Neural cell (in vitro differentiated cells): Measurements from ENCODE around the gene CASP10. TPM values are rescaled to one million over a fixed set of nuclear protein-coding genes. Genes with fewer than 3 reads are reported as not detected.

Source experiments
- H2AFZ ChIP-seq: fragments of 200-600, 300-800 bp; sonication (generic), shearing (Covaris generic); 2 replicates; pipeline ENCODE4 v1.6.0; 2014; ENCODE audit warnings: low read depth, mild to moderate bottlenecking, antibody characterized with exemption, low read length, moderate library complexity
- H3F3A ChIP-seq: fragments of 200-600 bp; shearing (Covaris generic); 2 replicates; pipeline ENCODE4 v1.6.1; 2016; ENCODE audit warnings: mild to moderate bottlenecking, moderate library complexity, mixed read lengths, antibody characterized with exemption, low read length; ENCODE audit not compliant: insufficient read depth, poor library complexity, severe bottlenecking
- H3K27ac ChIP-seq: fragments of 200-600, 300-800 bp; sonication (generic), shearing (Covaris generic); 2 replicates; pipeline ENCODE4 v1.5.1; 2014; ENCODE audit warnings: mild to moderate bottlenecking, low read length, moderate library complexity
- H3K27me3 ChIP-seq: fragments of 300-800, 200-600 bp; sonication (generic), shearing (Covaris generic); 2 replicates; pipeline ENCODE4 v1.6.0; 2014; ENCODE audit warnings: mild to moderate bottlenecking, low read depth, low read length, moderate library complexity; ENCODE audit not compliant: insufficient read depth
- H3K36me3 ChIP-seq: fragments of 300-800, 200-600 bp; sonication (generic), shearing (Covaris generic); 2 replicates; pipeline ENCODE4 v1.5.1; 2014; ENCODE audit warnings: mild to moderate bottlenecking, antibody characterized with exemption, low read length, moderate library complexity; ENCODE audit not compliant: insufficient read depth
- H3K4me2 ChIP-seq: fragments of 300-800, 200-600 bp; sonication (generic), shearing (Covaris generic); 2 replicates; pipeline ENCODE4 v1.6.0; 2014; ENCODE audit warnings: mild to moderate bottlenecking, low read length
- H3K4me3 ChIP-seq: fragments of 300-800, 200-600 bp; sonication (generic), shearing (Covaris generic); 2 replicates; pipeline ENCODE4 v1.5.1; 2014; ENCODE audit warnings: mild to moderate bottlenecking, low read length, moderate library complexity
- H3K79me2 ChIP-seq: fragments of 200-600 bp; shearing (Covaris generic); replicated peaks from 2 replicates; pipeline ENCODE4 v1.6.0; 2014; ENCODE audit warnings: mild to moderate bottlenecking, low read length, moderate library complexity; ENCODE audit not compliant: insufficient read depth
- H3K9ac ChIP-seq: fragments of 300-800, 200-600 bp; sonication (generic), shearing (Covaris generic); 2 replicates; pipeline ENCODE4 v1.6.1; 2016; ENCODE audit warnings: mild to moderate bottlenecking, low read length, mixed read lengths
- H3K9me2 ChIP-seq: fragments of 200-600 bp; shearing (Covaris generic); 2 replicates; pipeline ENCODE4 v1.6.1; 2016; ENCODE audit warnings: mild to moderate bottlenecking, low read length, mixed read lengths; ENCODE audit not compliant: insufficient read depth
- H3K9me3 ChIP-seq: fragments of 200-600, 300-800 bp; sonication (generic), shearing (Covaris generic); 2 replicates; pipeline ENCODE4 v1.6.1; 2016; ENCODE audit warnings: mild to moderate bottlenecking, mixed run types, low read length, moderate library complexity, mixed read lengths
- H4K20me1 ChIP-seq: fragments of 200-600 bp; shearing (Covaris generic); 2 replicates; pipeline ENCODE4 v1.6.1; 2016; ENCODE audit warnings: mild to moderate bottlenecking, mixed run types; ENCODE audit not compliant: insufficient read depth
- EP300 ChIP-seq: fragments of 450-650 bp; conservative IDR thresholded peaks from 2 replicates; pipeline ENCODE4 v1.6.1; 2014; ENCODE audit warnings: antibody characterized with exemption, mild to moderate bottlenecking, moderate library complexity; ENCODE audit not compliant: poor library complexity, severe bottlenecking
- EZH2 ChIP-seq: fragments of 200-600, 300-800 bp; shearing (Covaris generic), sonication (generic); IDR thresholded peaks from 2 replicates; pipeline ENCODE4 v1.6.1; 2014; ENCODE audit warnings: antibody characterized with exemption, low read length, borderline replicate concordance, mild to moderate bottlenecking; ENCODE audit not compliant: insufficient read depth, poor library complexity, severe bottlenecking
- MXI1 ChIP-seq: fragments of 450-650 bp; conservative IDR thresholded peaks from 2 replicates; pipeline ENCODE4 v1.6.1; 2014; ENCODE audit warnings: antibody characterized with exemption, mild to moderate bottlenecking; ENCODE audit not compliant: poor library complexity, severe bottlenecking
- POLR2AphosphoS5 ChIP-seq: IDR thresholded peaks from 2 replicates; pipeline ENCODE4 v1.6.1; 2012
- RAD21 ChIP-seq: fragments of 450-650 bp; conservative IDR thresholded peaks from 2 replicates; pipeline ENCODE4 v1.6.1; 2014; ENCODE audit warnings: antibody characterized with exemption, mild to moderate bottlenecking, moderate library complexity
- REST ChIP-seq: IDR thresholded peaks from 2 replicates; pipeline ENCODE4 v1.6.1; 2012; ENCODE audit warnings: borderline replicate concordance
- SMC3 ChIP-seq: fragments of 450-650 bp; conservative IDR thresholded peaks from 2 replicates; pipeline ENCODE4 v1.6.1; 2014; ENCODE audit warnings: antibody characterized with exemption, mild to moderate bottlenecking, moderate library complexity; ENCODE audit not compliant: poor library complexity
- TAF1 ChIP-seq: IDR thresholded peaks from 2 replicates; pipeline ENCODE4 v1.6.1; 2012; ENCODE audit warnings: low read depth
- polyA plus RNA-seq: library from polyadenylated mRNA; depleted of rRNA; stranded (reverse); fragments of >200 nt; gene quantifications from 2 replicates; pipeline ENCODE4 v1.2.3, GENCODE V29; 2014
- TF ChIP-seq, protein P1 (sequence below): fragments of 450-650 bp; IDR thresholded peaks from 2 replicates; pipeline ENCODE4 v1.5.1; 2014; ENCODE audit warnings: antibody characterized with exemption, mild to moderate bottlenecking, moderate library complexity; ENCODE audit not compliant: poor library complexity, severe bottlenecking

Gene CASP10
- polyA plus RNA-seq, 1 donor from 2014 or later: not detected

- Histone ChIP-seq H3K79me2 (no peaks in the 10 kb centered on the region), H3K4me2 (no peak overlapping the region), H3K9me2 (no peaks in the 10 kb centered on the region), H3F3A (no peaks in the 10 kb centered on the region), H3K9ac (no peak overlapping the region), H3K27ac (no peak overlapping the region), H2AFZ (no peak overlapping the region), H4K20me1 (no peaks in the 10 kb centered on the region), H3K36me3 (no peaks in the 10 kb centered on the region), H3K27me3 (no peaks in the 10 kb centered on the region), H3K4me3 (no peak overlapping the region), H3K9me3 (no peaks in the 10 kb centered on the region)
- no peak for TF ChIP-seq POLR2AphosphoS5
- TF ChIP-seq SMC3: no peak
- no peak for TF ChIP-seq RAD21
- TF ChIP-seq, protein P1, sequence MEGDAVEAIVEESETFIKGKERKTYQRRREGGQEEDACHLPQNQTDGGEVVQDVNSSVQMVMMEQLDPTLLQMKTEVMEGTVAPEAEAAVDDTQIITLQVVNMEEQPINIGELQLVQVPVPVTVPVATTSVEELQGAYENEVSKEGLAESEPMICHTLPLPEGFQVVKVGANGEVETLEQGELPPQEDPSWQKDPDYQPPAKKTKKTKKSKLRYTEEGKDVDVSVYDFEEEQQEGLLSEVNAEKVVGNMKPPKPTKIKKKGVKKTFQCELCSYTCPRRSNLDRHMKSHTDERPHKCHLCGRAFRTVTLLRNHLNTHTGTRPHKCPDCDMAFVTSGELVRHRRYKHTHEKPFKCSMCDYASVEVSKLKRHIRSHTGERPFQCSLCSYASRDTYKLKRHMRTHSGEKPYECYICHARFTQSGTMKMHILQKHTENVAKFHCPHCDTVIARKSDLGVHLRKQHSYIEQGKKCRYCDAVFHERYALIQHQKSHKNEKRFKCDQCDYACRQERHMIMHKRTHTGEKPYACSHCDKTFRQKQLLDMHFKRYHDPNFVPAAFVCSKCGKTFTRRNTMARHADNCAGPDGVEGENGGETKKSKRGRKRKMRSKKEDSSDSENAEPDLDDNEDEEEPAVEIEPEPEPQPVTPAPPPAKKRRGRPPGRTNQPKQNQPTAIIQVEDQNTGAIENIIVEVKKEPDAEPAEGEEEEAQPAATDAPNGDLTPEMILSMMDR: no peak
- TF ChIP-seq MXI1: no peak
Measured at GRCh38 chr2:201228271-201228911, 45.5 kb downstream of the CASP10 start.

GRCh38 chr2:201228912-201229290 lies 46.0 kb downstream of the CASP10 start:
- Histone ChIP-seq H3K27me3 (no peaks in the 10 kb centered on the region), H3K79me2 (no peaks in the 10 kb centered on the region), H3K4me3 (no peak overlapping the region), H3K27ac (no peak overlapping the region), H3K36me3 (no peaks in the 10 kb centered on the region), H3F3A (no peaks in the 10 kb centered on the region), H3K4me2 (no peak overlapping the region), H3K9me2 (no peaks in the 10 kb centered on the region), H3K9me3 (no peaks in the 10 kb centered on the region), H4K20me1 (no peaks in the 10 kb centered on the region), H2AFZ (no peak overlapping the region), H3K9ac (no peak overlapping the region)
- no peak for TF ChIP-seq EP300
- no peak for TF ChIP-seq SMC3
- no peak for TF ChIP-seq POLR2AphosphoS5
- no peak for TF ChIP-seq REST
- TF ChIP-seq EZH2: no peak
- no peak for TF ChIP-seq RAD21
- TF ChIP-seq, protein P1: no peak
- TF ChIP-seq TAF1: no peak
